ENCODE results near the gene TUBD1. TPM values are rescaled to one million over a fixed set of nuclear protein-coding genes. Genes with fewer than 3 reads are reported as not detected.
"Not testable (repeated sequence)": the region's sequence is repeated elsewhere in the genome, so short reads cannot be mapped to it uniquely, and the experiment has no call there.

The TUBD1 gene
- total RNA-seq, 2 experiments from 2014 or later = 7.3 to 9.4 TPM

DNA sequence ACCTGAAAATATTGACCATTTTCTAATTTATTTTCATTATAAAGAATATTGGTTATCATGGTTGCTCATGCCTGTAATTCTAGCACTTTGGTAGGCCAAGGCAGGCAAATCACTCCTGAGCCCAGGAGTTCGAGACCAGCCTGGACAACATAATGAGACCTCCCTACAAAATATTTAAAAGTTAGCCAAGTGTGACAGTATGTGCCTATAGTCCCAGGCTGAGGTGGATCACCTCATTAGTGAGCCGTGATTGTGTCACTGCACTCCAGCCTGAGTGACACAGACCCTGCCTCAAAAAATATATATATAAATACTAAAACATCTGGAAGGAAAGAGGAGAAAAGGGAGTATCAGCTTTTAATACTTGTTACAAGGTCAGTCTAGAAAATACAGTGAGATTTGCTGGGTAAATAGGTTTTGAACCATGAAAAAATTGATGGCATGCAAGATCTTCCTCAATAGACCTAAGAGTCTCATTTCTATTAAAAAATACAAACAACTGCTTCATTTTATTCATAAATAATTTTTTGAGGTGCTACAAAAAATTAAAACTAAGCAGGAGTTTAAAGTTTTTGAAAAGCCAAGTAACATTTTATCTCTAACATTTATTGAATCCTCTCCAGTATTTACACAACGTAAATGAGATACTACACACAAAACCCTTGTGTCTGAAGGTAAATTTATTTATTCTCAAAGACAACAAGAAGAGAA, 47.7 kb downstream of the TUBD1 start:
- peaks cover 77% of the 10 kb centered on the region for H3K4me1 Mint-ChIP-seq (ENCODE audit: low read depth)
- H3K27ac Mint-ChIP-seq = peak overlapping the region; percentile 86
- TF ChIP-seq, protein P1, sequence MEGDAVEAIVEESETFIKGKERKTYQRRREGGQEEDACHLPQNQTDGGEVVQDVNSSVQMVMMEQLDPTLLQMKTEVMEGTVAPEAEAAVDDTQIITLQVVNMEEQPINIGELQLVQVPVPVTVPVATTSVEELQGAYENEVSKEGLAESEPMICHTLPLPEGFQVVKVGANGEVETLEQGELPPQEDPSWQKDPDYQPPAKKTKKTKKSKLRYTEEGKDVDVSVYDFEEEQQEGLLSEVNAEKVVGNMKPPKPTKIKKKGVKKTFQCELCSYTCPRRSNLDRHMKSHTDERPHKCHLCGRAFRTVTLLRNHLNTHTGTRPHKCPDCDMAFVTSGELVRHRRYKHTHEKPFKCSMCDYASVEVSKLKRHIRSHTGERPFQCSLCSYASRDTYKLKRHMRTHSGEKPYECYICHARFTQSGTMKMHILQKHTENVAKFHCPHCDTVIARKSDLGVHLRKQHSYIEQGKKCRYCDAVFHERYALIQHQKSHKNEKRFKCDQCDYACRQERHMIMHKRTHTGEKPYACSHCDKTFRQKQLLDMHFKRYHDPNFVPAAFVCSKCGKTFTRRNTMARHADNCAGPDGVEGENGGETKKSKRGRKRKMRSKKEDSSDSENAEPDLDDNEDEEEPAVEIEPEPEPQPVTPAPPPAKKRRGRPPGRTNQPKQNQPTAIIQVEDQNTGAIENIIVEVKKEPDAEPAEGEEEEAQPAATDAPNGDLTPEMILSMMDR (IDR thresholded peaks at IDR 0.05) = no peak
- ChIA-PET POLR2A (interaction anchor here (0.7 to 3.0 kb wide), 6 partner anchors 14 to 62 kb away, joined by 3 to 9 read pairs (median 4); partner anchors contain the start of gene TUBD1), CTCF (no interaction called here)
- H3K36me3 ChIP-seq (ENCODE audit: insufficient read depth, low read length) = peaks cover 4% of the 10 kb centered on the region
- H3K36me3 Mint-ChIP-seq (ENCODE audit: low read depth) = peaks cover 19% of the 10 kb centered on the region
- DNase-seq (no peak), ATAC-seq (ENCODE audit: poor library complexity) (no peak)
- H3K4me1 ChIP-seq (ENCODE audit: insufficient read depth, low read length) = peaks cover 64% of the 10 kb centered on the region
- no peaks in the 10 kb centered on the region for H3K9me3 ChIP-seq (ENCODE audit: control insufficient read depth in 1 of 2, insufficient read depth in 1 of 2, low read length in 2 of 2)
- no peaks in the 10 kb centered on the region for H3K27me3 ChIP-seq (ENCODE audit: control insufficient read depth in 1 of 2, insufficient read depth in 2 of 2, low read length in 2 of 2)
- no peak overlapping the region for H3K4me3 ChIP-seq (ENCODE audit: low read length)
- peak overlapping the region; percentile 65 for H3K4me3 Mint-ChIP-seq
- intact Hi-C loops (cut with DNase I, micrococcal nuclease) = no loop called here
- no peaks in the 10 kb centered on the region for H3K27me3 Mint-ChIP-seq
- no peaks in the 10 kb centered on the region for H3K9me3 Mint-ChIP-seq
- H3K27ac ChIP-seq (ENCODE audit: low read depth in 1 of 2, low read length in 2 of 2) = no peak overlapping the region

DNA sequence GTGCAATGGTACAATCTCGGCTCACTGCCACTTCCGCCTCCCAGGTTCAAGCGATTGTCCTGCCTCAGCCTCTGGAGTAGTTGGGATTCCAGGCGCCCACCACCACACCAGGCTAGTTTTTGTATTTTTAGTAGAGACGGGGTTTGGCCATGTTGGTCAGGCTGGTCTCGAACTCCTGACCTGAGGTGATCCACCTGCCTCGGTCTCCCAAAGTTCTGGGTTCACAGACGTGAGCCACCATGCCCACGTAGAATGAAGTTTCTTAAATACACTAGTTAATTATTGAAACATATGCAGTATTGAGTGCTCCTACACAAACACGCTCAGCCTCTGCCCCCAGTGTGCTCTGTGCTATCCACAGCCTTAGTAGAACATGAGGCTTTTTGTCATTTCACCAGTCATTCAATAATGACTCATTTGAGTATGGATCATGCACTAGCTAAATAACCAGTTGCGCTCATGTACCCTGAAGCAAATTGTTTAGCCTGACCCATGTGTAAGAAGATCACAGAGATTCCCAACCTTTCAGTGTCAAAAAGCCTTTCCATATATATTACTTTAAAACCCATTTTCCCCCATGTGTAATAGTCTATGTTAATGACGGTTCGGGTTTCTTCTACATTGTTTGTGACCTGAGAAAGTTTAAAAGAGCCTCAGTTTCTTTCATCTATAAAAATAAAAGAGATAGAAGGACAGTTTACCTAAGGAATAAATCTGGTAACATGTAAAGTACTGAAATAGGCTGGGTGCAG, 49.7 kb downstream of the TUBD1 start:
- Histone ChIP-seq H3K4me1 (ENCODE audit: insufficient read depth, low read length) (peaks cover 45% of the 10 kb centered on the region), H3K27me3 (ENCODE audit: control insufficient read depth in 1 of 2, insufficient read depth in 2 of 2, low read length in 2 of 2) (no peaks in the 10 kb centered on the region), H3K36me3 (ENCODE audit: insufficient read depth, low read length) (peaks cover 9% of the 10 kb centered on the region), H3K4me3 (ENCODE audit: low read length) (peak overlapping the region; percentile 82), H3K27ac (ENCODE audit: low read depth in 1 of 2, low read length in 2 of 2) (peak overlapping the region; percentile 57 to 64), H3K9me3 (ENCODE audit: control insufficient read depth in 1 of 2, insufficient read depth in 1 of 2, low read length in 2 of 2) (no peaks in the 10 kb centered on the region)
- ChIA-PET CTCF (interaction anchor here (1.3 to 1.6 kb wide), 2 partner anchors 58 to 90 kb away, joined by 3 to 5 read pairs; no protein-coding TSS in a partner anchor), POLR2A (interaction anchor here (0.9 to 2.1 kb wide), 5 partner anchors 15 to 60 kb away, joined by 3 to 5 read pairs (median 4); no protein-coding TSS in a partner anchor)
- no peaks in the 10 kb centered on the region for H3K9me3 Mint-ChIP-seq
- H3K4me3 Mint-ChIP-seq = peak overlapping the region; percentile 65
- H3K27me3 Mint-ChIP-seq = no peaks in the 10 kb centered on the region
- TF ChIP-seq, protein P1 (IDR thresholded peaks at IDR 0.05) = no peak
- peak; percentile 22 for ATAC-seq (ENCODE audit: poor library complexity)
- peaks cover 39% of the 10 kb centered on the region for H3K36me3 Mint-ChIP-seq (ENCODE audit: low read depth)
- peak overlapping the region; percentile 86 for H3K27ac Mint-ChIP-seq
- intact Hi-C loops (cut with DNase I, micrococcal nuclease) = no loop called here
- peaks cover 84% of the 10 kb centered on the region for H3K4me1 Mint-ChIP-seq (ENCODE audit: low read depth)
- DNase-seq = peak in 9 of 14 experiments; percentile 33 to 73 (median 45)

DNA sequence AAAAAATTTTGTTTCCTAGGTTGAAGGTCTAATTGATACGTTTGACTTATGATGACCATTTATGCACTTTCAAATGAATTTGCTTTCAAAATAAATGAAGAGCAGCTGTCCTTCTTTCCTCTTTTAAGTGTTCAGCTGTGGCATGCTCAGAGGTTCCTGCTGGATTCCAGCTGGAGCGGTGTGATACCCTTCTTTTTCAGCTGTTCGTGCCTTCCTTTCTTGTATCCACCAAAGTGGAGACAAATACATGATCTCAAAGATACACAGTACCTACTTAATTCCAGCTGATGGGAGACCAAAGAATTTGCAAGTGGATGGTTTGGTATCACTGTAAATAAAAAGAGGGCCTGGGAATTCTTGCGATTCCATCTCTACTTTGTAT, 50.9 kb downstream of the TUBD1 start:
- ChIA-PET POLR2A (interaction anchor here (0.6 to 2.1 kb wide), 7 partner anchors 11 to 135 kb away, joined by 3 to 8 read pairs (median 4); partner anchors contain the start of genes PTRH2 and RNFT1), CTCF (interaction anchor here (1.0 kb wide), 1 partner anchor 11 kb away, joined by 3 read pairs; no protein-coding TSS in a partner anchor)
- H3K27ac ChIP-seq (ENCODE audit: low read depth in 1 of 2, low read length in 2 of 2) = peak overlapping the region; percentile 57 to 64
- H3K9me3 Mint-ChIP-seq; DNase-seq; H3K36me3 ChIP-seq (ENCODE audit: insufficient read depth, low read length); intact Hi-C loops (cut with DNase I, micrococcal nuclease); H3K27me3 ChIP-seq (ENCODE audit: control insufficient read depth in 1 of 2, insufficient read depth in 2 of 2, low read length in 2 of 2); H3K9me3 ChIP-seq (ENCODE audit: control insufficient read depth in 1 of 2, insufficient read depth in 1 of 2, low read length in 2 of 2); H3K27me3 Mint-ChIP-seq; ATAC-seq (ENCODE audit: poor library complexity): not testable (repeated sequence)
- peaks cover 85% of the 10 kb centered on the region for H3K4me1 Mint-ChIP-seq (ENCODE audit: low read depth)
- peak overlapping the region; percentile 86 for H3K27ac Mint-ChIP-seq
- H3K36me3 Mint-ChIP-seq (ENCODE audit: low read depth) = peaks cover 46% of the 10 kb centered on the region
- H3K4me3 Mint-ChIP-seq = peak overlapping the region; percentile 81
- peaks cover 40% of the 10 kb centered on the region for H3K4me1 ChIP-seq (ENCODE audit: insufficient read depth, low read length)
- H3K4me3 ChIP-seq (ENCODE audit: low read length) = peak overlapping the region; percentile 82

DNA sequence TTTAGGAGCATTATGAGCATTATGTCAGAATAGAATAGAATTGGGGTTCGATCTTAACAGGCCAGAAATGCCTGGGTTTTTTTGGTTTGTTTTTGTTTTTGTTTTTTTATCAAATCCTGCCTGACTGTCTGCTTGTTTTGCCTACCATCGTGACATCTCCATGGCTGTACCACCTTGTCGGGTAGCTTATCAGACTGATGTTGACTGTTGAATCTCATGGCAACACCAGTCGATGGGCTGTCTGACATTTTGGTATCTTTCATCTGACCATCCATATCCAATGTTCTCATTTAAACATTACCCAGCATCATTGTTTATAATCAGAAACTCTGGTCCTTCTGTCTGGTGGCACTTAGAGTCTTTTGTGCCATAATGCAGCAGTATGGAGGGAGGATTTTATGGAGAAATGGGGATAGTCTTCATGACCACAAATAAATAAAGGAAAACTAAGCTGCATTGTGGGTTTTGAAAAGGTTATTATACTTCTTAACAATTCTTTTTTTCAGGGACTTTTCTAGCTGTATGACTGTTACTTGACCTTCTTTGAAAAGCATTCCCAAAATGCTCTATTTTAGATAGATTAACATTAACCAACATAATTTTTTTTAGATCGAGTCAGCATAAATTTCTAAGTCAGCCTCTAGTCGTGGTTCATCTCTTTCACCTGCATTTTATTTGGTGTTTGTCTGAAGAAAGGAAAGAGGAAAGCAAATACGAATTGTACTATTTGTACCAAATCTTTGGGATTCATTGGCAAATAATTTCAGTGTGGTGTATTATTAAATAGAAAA, 51.5 kb downstream of the TUBD1 start:
- CTCF ChIA-PET = interaction anchor here (0.9 to 1.2 kb wide), 4 partner anchors 12 to 87 kb away, joined by 3 to 5 read pairs (median 4); no protein-coding TSS in a partner anchor
- peaks cover 83% of the 10 kb centered on the region for H3K4me1 Mint-ChIP-seq (ENCODE audit: low read depth)
- ATAC-seq (ENCODE audit: poor library complexity); intact Hi-C loops (cut with DNase I, micrococcal nuclease); H3K27me3 ChIP-seq (ENCODE audit: control insufficient read depth in 1 of 2, insufficient read depth in 2 of 2, low read length in 2 of 2); H3K36me3 ChIP-seq (ENCODE audit: insufficient read depth, low read length); H3K27me3 Mint-ChIP-seq; H3K9me3 Mint-ChIP-seq; H3K9me3 ChIP-seq (ENCODE audit: control insufficient read depth in 1 of 2, insufficient read depth in 1 of 2, low read length in 2 of 2): not testable (repeated sequence)
- peaks cover 40% of the 10 kb centered on the region for H3K4me1 ChIP-seq (ENCODE audit: insufficient read depth, low read length)
- DNase-seq = peak in 3 of 14 experiments; percentile 51 to 62 (median 56)
- peak overlapping the region; percentile 64 to 77 for H3K27ac ChIP-seq (ENCODE audit: low read depth in 1 of 2, low read length in 2 of 2)
- POLR2A ChIA-PET = interaction anchor here (0.6 to 4.9 kb wide), 9 partner anchors 12 to 134 kb away, joined by 3 to 86 read pairs (median 4); partner anchors contain the start of genes PTRH2 and RNFT1
- peak overlapping the region; percentile 82 for H3K4me3 ChIP-seq (ENCODE audit: low read length)
- peaks cover 46% of the 10 kb centered on the region for H3K36me3 Mint-ChIP-seq (ENCODE audit: low read depth)
- peak overlapping the region; percentile 86 for H3K27ac Mint-ChIP-seq
- H3K4me3 Mint-ChIP-seq = peak overlapping the region; percentile 94
